Stimulated activated CD8-positive, alpha-beta memory T cell treated with anti-CD3 and anti-CD28 coated beads, Interleukin-4, amount 100 ng/mL, for 4 hours (primary cell): ENCODE data around the gene KBTBD13.
"Not testable (repeated sequence)": the region's sequence is repeated elsewhere in the genome, so short reads cannot be mapped to it uniquely, and the experiment has no call there.

Experiments
- DNase-seq, 2 donors: peaks; one replicate each; pipeline ENCODE4 v3.0.0-alpha.2; 2020; ENCODE audit warnings: low read depth in 2 of 2, low spot score in 1 of 2

The KBTBD13 gene

DNA sequence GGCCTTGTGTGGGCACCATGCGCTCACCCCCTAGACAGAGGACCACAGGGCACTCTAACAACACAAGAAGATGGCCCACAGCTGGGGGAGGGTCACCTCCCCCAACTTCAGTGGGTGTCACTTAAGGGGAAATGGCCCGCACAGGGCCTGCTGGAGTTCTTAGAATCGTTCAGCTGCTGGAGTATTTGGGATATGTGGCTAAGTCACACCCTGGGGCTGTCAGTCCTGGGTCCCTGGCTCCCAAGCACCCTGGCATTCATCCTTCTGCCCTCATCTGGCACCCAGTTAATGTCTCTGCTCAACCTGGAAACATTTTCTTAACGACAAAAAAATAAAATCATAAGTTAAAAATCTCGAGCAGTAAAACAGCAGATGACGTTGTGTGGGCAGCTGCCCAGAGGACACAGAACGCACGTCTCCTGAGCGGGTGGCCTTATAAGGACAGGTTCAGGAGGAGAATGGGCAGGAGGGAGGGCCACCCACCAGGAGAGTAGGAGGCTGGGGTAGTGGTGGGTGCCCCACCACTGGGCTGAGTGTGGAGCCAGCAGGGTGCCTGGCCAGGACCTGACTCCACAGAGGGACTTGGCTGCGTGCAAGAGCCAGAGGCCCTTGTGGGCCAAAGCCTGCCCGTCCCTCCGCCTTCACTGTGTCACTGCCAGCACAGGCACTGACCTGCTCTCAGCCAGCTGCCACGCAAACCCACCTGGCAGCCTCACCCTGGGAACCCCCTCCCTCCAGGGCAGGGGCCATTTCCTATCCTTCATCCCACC is 11.5 kb downstream of the KBTBD13 start:
- DNase-seq: no peak

DNA sequence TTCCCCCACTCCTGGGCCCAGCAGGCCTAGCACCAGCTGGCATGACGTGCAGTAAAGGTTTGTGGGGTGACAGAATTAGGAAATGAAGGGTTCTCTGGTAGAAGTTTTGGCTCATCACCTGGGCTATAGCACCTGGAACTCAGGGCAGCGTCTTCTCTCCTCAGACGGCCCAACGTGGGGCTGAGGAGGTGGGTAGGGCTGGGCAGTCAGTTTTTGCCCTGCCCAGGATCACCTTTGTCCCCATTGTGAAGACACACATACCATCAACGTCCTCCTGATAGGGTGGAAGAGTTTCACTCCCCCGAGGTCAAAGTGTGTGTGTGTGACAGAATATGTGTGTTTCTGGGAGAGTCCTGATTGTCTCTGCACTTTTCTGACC is 12.1 kb downstream of the KBTBD13 start:
- DNase-seq: no peak

DNA sequence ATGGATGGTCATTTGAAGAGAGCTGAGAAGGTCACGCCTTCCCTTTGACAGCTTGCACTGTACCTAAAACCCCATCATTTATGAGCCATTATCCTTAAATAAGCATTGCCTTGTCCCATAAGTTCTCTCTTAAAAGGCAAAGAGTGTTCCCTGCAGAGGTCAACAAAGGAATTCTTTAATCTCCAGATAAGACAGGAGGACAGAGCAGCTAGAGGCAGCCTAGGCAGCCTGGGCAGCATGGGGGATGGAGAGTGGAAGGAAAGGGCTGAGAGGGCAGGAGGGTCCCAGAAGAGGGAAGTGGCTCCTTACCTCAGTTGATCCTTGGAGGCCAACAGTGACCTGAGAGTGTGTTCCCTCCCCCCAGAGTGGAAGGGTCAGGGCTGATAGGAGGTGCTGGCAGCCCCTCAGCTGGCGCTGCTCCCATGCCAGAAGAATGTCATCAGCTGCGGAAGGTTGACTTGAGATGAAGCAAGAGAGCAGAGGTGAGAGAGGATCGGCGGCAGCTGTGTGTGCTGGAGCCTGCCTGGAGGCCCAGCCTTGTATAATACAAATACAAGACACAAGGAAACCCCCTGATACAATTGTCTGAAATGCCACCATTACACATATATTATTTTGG is 12.8 kb downstream of the KBTBD13 start:
- no peak for DNase-seq

DNA sequence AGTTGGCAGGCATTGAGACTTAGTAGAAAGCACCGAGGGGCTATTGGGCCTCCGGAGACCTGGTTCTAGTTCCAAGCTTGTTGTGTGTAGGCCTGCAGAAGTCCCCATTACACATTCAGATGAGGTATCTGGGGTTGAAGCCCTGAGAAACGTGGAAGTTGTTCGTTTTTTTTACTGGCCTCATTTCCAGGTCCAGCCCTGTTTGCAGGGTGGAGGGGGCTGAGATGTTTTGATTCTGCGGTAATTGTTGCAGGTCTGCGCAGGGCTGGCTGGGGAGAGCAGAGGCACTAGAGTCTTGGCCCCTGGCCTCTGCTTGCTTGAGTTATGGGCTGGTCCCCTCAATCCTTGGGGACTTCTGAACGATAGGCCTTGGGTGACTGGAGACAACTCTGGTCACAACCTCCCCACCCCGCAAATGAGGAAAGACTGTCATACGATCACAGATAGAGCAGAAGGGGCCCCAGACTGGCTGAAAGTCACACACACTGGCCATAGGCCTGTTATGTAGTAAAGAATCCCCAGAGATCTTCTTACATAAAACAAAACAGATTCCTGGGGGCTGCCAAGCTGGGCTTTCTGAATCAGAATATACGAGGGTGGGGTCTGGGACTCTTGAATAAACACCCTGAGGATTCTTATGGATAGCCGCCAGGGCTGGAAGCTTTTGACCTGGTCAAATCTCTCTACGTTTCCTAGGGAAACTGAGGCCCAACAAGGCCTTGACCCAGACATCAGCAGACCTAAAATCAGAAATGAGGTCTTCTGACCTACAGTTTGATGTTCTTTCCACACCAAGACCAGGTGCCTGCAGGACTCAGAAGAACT is 15.6 kb downstream of the KBTBD13 start:
- DNase-seq: no peak

DNA sequence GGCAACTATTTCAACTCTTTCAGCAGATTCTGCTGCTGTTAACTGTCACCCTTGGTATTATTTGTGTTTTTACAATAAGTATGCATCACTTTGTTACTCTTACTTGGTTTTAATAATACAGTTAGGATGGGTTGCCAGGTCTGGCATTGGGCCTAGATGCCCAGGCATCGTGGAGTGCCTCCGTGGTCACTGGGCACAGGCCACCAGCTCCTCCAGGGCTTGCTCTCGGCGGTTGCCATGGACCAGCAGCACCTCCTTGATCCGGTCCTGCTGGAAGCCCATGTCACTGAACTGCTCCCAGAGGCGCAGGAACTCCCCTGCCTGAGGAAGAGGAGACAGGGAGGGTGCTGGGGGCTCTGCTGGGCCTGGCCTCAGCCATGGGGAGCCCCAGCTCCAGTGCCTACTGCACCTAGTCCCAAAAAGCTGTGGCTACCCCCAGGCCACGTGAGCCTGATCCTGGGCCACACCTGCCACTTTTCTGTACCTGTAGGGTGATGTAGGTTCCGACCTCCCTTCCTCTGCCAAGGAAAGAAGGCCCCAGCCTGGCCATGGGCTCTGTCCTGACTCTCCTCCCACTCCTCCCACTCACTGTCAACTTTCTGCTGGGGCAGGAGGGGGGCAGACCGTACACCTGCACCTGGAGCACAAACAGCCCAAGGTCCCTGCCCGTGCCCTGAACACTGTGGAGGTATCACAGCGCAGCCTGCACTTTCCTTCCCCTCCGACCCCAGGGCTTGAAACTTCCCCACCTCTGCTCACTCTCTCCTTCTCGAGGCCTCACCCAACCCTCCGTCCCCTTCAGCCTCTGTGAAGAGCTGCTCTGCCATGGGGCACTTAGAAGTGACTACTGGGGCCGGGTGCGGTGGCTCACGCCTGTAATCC is 16.6 kb downstream of the KBTBD13 start:
- no peak for DNase-seq

DNA sequence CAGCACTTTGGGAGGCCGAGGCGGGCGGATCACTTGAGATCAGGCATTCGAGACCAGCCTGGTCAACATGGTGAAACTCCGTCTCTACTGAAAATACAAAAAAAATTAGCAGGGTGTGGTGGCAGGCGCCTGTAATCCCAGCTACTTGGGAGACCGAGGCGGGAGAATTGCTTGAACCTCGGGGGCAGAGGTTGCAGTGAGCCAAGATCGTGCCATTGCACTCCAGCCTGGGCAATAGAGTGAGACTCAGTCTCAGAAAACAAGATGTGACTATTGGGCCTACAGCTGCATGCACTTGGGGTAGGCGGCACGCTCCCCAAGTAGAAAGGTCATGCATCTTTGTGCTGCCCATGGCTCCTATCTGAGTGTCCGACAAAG is 17.2 kb downstream of the KBTBD13 start:
- not testable (repeated sequence) for DNase-seq

DNA sequence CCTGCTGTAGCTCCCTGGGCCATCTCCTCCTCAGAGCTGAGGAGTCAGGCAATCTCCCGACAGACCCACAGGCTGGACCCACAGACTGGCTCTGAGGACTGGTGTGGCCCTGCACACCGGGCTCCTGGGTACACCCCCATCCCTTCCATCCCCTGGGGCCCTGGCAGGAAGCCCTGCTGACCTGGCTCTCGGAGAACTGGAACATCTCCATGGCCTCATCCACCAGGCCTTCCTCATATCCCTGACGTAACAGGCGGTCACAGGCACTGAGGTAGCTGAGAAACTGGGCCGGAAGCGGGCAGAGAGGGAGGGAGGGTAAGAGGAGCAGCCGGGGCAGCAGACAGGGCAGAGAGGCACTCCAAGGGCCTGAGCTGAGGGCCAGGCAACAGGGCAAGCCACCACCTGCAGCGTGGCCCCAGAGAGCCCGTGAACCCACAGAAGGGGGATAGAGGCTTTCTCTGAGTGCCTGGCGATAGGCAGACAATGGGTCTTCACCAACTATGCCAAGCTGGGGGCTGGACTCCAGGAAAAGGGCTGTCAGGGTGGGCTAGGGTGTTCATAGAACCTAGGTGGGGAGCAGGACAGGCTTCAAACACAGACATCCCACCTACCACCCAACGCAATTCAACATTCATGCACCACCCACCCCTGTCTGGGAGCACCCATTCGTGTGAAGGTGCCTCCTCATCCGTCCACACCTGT is 17.9 kb downstream of the KBTBD13 start:
- DNase-seq: no peak

DNA sequence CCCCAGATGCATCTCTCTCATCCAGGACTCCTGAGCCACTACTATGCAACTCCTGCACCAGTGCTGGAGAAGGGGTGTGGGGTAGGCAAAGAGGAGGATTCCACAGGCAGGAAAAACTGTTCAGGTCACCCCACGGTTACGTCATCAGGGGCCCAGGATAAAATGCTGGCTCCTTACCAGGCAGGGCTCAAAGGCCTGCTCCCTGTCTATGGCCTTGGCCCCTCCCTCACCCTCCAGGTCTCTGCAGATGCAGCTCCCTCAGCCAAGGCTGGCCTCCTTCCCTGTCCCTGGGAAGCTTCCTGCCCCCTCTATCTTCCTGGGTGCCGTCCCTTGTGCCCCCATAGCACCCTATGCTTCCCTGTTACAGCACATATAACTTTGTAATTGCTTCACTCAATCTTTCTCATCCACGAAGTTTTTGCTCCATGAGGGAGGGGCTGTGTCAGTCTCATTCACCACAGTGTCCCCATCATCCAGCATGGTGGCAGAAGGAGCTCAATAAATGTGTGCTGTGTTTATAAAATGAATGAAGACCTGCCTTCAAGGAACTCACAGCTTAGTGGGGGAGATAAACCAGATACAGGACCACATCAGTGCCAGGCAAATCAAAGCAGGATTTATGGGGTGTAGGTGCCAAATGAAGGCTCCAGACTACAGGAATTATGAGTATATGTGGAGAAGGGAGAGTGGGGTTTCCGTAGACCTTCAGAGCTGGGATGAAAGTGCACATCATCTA is 18.6 kb downstream of the KBTBD13 start:
- no peak for DNase-seq

DNA sequence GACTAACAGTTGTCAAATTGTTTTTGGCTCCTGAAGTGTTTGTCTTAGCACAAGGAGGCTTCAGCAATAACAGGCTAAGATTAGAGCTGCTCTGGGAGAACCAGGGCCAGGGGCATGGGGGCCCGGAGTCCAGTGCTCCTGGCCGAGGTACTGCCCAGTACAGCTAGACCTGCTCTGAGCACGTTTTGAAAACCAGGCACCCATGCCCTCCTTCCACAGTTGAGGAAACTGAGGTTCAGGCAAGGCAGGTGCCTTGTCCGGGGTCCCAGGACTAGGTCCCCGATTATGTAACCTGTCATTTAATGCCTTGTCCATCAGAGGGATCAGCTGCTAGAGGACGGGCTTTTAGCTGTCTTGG is 19.2 kb downstream of the KBTBD13 start:
- no peak for DNase-seq

DNA sequence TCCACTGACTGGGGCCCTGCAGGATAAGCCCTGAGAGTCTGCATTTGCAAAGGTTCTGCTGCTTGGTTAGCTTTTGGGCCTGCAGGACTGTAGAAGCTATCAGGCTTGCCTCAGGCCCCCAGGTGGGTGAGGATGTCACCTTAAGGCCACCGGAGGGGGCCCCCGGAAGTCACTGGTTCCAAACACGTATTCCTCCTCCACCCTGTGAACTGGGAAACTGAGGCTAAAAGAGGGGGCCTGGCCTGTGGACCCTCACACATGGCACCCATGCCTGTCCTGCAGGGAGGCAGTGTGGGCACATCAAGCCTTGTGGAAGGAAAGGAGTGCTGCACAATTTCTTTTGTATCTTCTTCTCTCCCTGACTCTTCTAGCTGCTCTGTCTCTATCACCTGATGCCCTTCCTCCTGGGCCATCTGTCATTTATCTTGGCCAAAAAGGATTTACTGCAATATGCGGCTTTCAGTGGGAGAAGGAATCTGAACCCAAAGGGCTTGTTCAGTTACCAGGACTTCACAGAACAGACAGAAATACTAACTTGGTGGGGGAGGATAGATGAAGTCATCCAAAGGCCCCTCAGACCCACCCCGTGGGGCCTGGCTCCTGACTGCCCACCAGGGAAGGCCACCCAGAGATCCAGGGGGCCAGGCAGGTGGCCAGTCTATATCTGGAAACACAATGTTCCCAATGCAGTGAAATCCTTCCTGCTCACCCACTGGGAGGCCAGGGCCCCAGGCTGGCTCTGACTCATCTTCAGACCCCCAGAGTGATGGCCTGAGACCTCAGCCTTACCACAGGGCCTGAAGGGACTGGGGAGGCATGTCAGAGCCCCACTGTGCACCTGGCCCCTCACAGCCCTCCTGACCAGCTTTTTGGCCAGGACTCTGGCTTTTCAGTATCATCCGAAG is 20.2 kb downstream of the KBTBD13 start:
- no peak for DNase-seq

DNA sequence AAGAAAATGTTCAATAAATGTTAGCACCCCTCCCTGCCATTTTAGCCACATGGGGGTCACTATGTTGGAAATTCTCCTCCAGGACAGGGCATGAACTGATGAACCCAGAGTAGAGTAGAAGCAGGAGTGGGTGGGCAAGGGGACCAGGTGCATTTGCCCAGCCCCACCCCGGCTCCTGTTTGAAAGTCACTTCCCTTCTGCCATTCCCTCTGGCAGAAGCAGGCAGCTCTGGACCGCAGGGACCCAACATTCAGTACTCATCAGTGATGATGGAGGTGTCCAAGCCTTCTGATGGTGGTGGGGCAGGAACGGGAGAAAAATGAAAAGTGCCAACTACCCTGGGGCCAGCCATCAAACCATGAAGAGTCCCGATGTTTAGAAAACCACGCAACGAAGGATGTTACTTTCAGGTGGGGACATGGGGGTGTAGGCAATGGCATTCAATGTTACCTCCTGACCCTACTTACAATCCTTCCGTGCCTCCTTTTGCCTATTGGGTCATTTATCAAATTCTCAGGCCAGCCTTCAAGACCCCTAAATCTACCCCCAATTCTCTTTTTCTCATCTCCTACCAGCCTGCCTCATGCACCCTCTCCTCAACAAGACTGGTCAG is 21.2 kb downstream of the KBTBD13 start:
- DNase-seq: no peak

DNA sequence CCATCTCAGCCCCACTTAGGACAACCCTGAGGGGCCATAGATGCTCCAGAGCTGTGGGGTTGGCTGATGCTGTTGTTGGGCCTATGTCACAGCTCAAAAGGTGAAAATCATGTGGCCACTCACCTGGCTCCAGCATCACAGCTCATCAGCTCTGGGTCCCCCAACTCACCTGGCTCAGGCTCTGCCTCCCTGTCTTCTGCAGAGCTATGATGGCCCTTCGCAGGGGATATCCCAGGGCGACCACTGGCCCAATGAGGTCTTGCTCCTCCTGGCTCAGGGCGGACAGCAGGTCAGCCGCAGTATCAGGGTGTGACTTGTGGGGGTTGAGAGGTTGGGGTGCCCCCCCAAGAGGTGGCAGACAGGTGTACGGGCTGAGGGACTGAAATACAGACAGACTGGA is 22.8 kb downstream of the KBTBD13 start:
- no peak for DNase-seq

DNA sequence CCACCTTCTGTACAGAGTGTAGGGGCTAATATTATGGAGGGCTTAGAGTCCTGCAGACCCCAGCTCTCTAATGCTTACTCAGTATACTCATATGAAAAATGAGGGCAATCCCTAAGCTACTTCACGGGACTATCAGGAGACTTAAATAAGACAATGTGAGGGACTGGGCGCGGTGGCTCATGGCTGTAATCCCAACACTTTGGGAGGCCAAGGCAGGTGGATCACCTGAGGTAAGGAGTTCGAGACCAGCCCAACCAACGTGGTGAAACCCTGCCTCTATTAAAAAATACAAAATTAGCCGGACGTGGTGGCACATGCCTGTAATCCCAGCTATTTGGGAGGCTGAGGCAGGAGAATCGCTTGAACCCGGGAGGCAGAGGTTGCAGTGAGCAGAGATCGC is 23.3 kb downstream of the KBTBD13 start:
- DNase-seq: not testable (repeated sequence)

DNA sequence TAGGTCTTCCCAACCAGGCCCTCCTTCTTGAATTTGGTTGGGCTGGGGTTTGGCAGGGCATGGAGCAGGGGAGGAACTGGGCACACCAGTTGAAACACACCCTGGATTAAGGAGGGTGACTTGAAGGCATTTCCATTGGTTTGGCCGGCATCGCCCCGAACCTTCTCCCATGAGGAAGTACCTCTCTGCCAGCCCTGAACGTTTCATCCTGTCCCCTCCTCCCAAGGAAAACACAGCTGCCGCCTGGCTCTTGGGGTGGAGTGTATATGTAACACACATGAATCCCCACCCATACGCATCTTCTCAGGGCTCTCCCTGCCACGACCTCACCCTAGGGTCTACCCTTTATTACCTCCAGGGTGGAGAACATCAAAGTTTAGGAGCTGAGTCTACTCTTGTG is 23.9 kb downstream of the KBTBD13 start:
- no peak for DNase-seq

DNA sequence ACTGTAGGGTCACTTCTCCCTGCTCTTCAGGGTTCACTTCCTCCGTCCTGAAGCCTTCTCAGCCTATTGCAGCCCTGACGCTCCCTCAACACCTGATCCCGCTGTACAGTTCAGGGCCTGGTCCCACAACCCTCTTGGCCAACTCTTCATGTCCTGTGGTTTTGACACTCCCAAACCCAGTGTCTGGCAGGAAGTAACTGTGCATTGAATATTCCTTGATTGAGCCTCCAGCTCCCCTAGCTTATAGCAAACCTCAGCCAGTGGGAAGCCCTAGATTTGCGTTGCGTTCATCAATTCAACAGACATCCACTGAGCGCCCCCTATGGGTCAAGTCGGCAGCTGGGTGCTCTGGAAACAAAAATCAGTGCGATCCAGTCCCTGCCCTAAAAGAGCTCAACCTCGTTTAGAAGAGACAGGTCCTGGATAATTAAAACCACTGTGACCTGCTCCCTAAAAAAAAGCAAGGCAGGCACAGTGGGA is 24.9 kb downstream of the KBTBD13 start:
- peak; percentile 6 to 18 for DNase-seq

DNA sequence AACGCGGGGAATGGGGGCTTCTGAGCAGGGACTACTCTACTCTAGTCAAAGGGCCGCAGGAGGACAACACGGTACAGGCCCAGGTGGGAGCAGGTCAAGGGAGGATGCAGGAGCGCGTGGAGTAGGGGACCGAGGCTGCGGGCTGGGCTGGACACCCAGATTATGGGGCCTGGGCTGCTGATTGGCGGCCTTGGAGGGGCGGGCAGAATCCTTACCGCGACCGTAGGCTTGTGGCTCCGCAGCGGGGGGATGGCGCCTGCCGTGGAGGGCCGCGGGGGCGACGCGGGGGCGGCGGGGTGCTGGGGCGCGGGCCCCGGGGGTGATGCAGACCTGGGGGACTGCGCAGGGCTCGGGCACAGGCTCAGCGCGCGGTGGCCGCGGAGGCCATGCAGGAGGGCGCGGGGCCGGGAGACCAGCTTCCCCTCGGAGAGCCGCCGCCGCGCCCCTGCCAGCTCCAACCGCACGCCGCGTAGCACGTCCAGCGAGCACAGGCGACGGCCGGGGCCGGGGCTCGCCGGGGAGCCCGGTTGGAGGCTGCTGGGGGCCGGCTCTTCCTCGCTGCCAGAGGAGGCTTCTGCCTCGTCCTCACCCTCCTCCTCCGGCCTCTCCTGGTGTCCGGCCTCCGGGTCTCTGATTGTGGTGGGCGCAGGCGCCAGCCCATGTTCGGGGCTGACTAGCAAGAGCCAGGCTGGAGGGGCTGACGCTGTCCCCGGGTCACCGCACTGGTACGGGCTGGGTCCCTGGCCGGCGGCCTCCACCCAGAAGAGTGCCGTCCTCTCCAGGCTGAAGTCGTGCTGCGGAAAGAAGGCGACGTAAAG is 25.6 kb downstream of the KBTBD13 start:
- DNase-seq: no peak

DNA sequence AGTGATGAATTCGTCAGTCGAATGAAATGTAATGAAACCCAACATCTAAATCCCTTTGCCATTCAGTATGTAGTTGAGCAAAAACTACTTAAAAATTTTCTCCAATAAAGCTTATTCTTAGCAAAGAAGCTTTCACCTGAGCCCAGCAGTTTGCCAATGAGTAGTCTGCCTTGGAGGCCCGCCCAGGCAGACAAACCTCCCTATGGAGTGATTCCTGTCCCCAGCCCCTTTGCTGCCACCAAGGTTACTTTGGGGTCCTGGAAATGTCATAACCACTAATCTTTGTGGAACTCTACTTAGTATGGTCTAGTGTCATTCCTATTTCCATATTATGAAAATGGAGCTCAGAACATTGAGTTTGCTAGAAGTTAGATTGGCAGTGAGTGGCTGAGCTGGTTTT is 26.4 kb downstream of the KBTBD13 start:
- DNase-seq: no peak

DNA sequence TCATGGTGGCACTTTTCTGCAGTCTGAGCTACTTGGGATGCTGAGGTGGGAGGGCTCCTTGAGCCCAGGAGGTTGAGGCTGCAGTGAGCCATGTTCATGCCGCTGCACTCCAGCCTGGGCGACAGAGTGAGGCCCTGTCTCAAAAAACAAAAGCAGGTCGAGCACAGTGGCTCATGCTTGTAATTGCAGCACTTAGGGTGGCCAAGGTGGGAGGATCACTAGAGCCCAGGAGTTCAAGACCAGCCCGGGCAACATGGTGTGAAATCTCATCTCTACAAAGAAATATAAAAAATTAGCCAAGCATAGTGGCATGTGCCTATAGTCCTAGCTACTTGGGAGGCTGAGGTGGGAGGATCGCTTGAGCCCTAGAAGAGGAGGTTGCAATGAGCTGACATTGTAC is 28.5 kb downstream of the KBTBD13 start:
- DNase-seq: no peak
